ENCODE results near the gene TMEM163. TPM values are rescaled to one million over a fixed set of nuclear protein-coding genes. Genes with fewer than 3 reads are reported as not detected.

TMEM163 gene
- total RNA-seq, 1 donor, result not detected

DNA sequence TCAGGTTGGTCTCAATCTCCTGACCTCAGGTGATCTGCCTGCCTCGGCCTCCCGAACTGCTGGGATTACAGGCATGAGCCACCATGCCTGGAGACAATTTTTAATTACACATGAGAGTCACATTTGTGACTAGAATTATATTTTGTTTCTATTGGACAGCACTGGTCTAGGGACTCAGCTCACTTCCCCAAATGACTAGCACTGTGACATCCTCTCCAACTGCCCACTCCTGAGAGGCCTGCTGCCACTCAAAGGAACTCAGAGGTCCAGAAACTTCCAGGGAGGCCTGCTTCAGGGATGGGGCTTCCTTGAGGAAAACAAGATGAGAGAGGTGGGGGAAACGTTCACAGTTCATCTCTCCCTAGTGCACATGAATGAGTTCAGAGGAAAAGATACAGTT is 29.5 kb downstream of the TMEM163 start:
- no peak for DNase-seq (ENCODE audit: low read depth)
- TF ChIP-seq, protein P1, sequence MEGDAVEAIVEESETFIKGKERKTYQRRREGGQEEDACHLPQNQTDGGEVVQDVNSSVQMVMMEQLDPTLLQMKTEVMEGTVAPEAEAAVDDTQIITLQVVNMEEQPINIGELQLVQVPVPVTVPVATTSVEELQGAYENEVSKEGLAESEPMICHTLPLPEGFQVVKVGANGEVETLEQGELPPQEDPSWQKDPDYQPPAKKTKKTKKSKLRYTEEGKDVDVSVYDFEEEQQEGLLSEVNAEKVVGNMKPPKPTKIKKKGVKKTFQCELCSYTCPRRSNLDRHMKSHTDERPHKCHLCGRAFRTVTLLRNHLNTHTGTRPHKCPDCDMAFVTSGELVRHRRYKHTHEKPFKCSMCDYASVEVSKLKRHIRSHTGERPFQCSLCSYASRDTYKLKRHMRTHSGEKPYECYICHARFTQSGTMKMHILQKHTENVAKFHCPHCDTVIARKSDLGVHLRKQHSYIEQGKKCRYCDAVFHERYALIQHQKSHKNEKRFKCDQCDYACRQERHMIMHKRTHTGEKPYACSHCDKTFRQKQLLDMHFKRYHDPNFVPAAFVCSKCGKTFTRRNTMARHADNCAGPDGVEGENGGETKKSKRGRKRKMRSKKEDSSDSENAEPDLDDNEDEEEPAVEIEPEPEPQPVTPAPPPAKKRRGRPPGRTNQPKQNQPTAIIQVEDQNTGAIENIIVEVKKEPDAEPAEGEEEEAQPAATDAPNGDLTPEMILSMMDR (IDR thresholded peaks at IDR 0.05; ENCODE audit: insufficient read depth, low read depth, low read length), result no peak
- H3K4me3 ChIP-seq (ENCODE audit: low read depth, low read length), result no peak overlapping the region

DNA sequence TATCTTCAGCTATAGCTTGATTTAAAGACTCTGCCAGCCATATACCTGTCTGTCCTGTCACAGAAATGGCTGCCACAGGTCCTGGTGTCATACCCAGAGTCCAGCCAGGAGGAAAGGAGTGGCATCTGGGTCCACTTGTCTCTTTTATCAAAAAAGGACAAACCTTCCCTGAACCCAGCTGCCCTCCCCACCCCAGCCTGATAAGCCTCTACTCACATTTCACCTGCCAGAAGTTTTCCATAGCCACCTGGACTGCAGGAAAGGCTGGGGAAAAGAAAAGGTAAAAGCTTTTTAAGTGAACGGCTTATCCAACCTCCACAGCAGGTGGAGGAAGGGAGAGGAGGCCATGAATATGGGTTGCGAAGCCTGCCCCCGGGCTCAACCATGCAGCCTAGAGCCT is 32.8 kb downstream of the TMEM163 start:
- TF ChIP-seq, protein P1 (IDR thresholded peaks at IDR 0.05; ENCODE audit: insufficient read depth, low read depth, low read length), result no peak
- no peak for DNase-seq (ENCODE audit: low read depth)
- no peak overlapping the region for H3K4me3 ChIP-seq (ENCODE audit: low read depth, low read length)

DNA sequence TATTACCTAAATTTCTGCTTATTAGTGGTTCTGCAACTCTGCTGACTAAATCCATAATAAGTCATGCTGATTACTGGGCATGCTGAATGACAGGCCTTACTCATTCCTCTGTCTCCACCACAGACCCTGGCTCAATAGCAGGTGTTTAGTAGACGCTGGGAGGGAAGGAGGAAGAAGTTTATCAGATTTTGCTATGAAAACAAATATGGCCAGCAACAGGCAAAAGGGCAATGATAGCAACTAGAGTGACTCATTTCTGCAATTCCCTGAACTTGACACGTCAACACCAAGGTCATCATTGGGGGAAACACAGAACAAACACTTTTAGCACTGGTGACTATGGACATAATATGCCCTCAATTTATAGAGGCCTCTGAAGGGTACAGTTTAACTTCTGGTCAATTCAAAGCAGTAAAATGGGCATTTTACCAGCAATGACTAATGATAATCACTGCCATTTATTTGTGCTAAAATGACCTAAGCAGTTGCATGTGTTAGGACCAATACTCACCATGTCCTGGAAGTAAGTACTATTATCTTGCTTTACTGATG is 35.2 kb downstream of the TMEM163 start:
- no peak overlapping the region for H3K4me3 ChIP-seq (ENCODE audit: low read depth, low read length)

DNA sequence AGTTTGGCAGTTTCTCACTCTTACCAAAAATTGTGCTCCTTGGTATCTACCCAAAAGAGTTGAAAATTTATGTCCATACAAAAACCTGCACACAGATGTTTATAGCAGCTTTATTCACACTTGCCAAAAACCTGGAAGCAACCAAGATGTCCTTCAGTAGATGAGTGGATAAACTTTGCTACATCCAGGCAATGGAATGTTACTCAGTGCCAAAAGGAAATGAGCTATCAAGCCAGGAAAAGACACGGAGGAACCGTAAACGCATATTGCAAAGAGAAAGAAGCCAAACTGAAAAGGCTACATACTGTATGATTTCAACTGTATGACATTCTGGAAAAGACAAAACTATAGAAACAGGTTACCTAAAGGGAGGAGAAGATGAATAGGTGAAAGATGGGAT is 36.1 kb downstream of the TMEM163 start:
- DNase-seq (ENCODE audit: low read depth), result no peak

More for the DNA sequence above, 35.2 kb downstream of the TMEM163 start:
- TF ChIP-seq, protein P1 (IDR thresholded peaks at IDR 0.05; ENCODE audit: insufficient read depth, low read depth, low read length), result no peak
- no peak for DNase-seq (ENCODE audit: low read depth)

DNA sequence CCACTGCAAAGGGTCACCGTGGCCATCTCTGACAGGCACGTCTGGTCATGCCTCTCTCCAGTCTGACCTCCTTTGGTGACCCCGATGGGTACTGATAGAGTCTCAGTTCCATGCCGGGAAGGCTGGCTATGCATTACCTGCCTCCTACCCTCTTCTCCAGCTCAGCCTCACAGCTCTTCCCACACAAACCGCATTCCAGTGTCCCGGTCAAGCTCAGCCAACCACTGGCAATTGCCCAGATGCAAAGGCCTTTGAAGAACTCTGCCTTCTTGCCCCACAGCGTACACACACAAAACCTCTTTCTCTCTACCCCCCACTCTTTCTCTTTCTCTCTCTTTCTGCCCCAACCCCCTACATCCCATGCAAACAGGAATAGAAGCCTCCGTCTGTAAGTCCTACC is 37.6 kb downstream of the TMEM163 start:
- no peak overlapping the region for H3K4me3 ChIP-seq (ENCODE audit: low read depth, low read length)
- no peak for DNase-seq (ENCODE audit: low read depth)
- TF ChIP-seq, protein P1 (IDR thresholded peaks at IDR 0.05; ENCODE audit: insufficient read depth, low read depth, low read length), result no peak

More for the DNA sequence above, 36.1 kb downstream of the TMEM163 start:
- TF ChIP-seq, protein P1 (IDR thresholded peaks at IDR 0.05; ENCODE audit: insufficient read depth, low read depth, low read length), result no peak
- H3K4me3 ChIP-seq (ENCODE audit: low read depth, low read length), result no peak overlapping the region

DNA sequence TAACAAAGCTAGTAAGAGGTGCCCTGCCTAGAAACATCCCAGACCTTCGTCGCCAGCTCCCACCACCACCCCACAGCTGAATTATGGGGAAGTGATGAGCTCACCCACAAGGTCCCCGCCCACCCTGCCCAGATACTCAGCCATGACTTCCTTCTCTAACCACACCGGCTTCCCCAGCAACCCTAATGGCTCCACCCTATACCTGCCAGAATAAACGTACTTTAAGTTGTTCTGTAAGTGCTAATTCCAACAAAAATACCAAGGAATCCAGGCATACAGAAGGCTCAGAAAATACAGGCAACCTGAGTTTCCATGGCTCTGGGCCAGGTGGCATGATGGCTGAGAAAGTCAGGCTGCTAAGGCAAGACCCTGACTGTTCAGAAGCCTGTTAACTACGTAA is 39.1 kb downstream of the TMEM163 start:
- H3K4me3 ChIP-seq (ENCODE audit: low read depth, low read length), result no peak overlapping the region

More for the DNA sequence above, 39.1 kb downstream of the TMEM163 start:
- TF ChIP-seq, protein P1 (IDR thresholded peaks at IDR 0.05; ENCODE audit: insufficient read depth, low read depth, low read length), result no peak
- no peak for DNase-seq (ENCODE audit: low read depth)
